KOPT-K1 (cell line): ENCODE results near the gene RASGRF1.
"Not testable (repeated sequence)": the region's sequence is repeated elsewhere in the genome, so short reads cannot be mapped to it uniquely, and the experiment has no call there.

Experiments used
- H3K27ac ChIP-seq: fragments of 200-600 bp; sonication (generic); 2 replicates; pipeline ENCODE4 v1.5.1; 2016; ENCODE audit warnings: antibody characterized with exemption, mild to moderate bottlenecking, low read depth, low read length; ENCODE audit not compliant: poor library complexity, severe bottlenecking
- H3K36me3 ChIP-seq: fragments of 200-600 bp; sonication (generic); 2 replicates; pipeline ENCODE4 v1.5.1; 2017; ENCODE audit warnings: antibody characterized with exemption, mild to moderate bottlenecking, low read length, moderate library complexity; ENCODE audit not compliant: insufficient read depth
- H3K9me3 ChIP-seq: fragments of 200-600 bp; sonication (generic); 2 replicates; pipeline ENCODE4 v1.5.1; 2017; ENCODE audit warnings: antibody characterized with exemption, low read length, mild to moderate bottlenecking; ENCODE audit not compliant: insufficient read depth, poor library complexity, severe bottlenecking

RASGRF1 gene

GRCh38 chr15:79028411-79028964 lies 62.1 kb downstream of the RASGRF1 start:
- Histone ChIP-seq H3K36me3 (no peaks in the 10 kb centered on the region), H3K9me3 (peaks cover 8% of the 10 kb centered on the region), H3K27ac (no peak overlapping the region)

DNA sequence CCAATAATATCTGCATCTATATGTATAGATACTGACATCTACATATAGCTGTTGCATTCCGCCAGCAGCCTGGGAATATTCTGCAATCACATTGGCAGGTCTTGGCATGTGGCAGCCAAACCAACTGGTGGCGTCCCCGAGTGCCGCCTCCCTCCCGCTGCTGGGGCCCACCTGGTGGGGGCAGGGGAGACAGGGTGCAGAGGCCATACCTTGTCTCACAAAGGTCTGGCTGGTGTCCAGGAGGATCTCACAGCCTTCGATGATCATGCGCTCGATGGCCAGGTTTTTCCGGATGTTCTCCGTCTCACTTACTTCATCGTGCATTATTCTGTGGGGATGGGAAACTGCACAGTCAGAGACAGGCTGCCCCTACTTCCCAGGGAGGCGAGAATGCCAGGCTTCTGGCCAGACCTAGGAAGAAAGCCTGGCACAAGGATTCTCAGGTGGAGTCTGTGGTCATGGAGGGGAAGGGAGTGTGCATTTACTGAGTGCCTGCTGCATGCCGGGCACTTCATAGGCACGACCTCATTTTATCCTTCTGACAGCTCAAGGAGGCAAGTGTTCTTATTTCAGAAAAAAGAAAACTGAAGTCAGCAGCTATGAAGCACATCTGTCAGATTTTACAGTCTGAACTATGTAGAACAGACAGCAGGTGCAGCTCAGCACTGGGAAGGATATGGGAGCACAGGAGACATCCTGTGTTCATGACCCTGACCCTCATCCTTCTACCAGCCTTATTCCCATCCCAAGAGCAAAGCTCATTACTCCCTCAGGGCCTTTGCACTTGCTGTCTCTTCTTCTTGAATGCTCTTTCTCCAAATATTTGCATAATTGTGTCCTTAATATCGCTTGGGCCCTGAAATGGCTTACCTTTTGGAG lies 62.8 kb downstream of the RASGRF1 start:
- Histone ChIP-seq H3K27ac (no peak overlapping the region), H3K36me3 (no peaks in the 10 kb centered on the region), H3K9me3 (peaks cover 8% of the 10 kb centered on the region)

GRCh38 chr15:79025802-79026201 lies 64.8 kb downstream of the RASGRF1 start:
- Histone ChIP-seq H3K36me3 (no peaks in the 10 kb centered on the region), H3K27ac (no peak overlapping the region), H3K9me3 (peaks cover 8% of the 10 kb centered on the region)

GRCh38 chr15:79025201-79025600 lies 65.4 kb downstream of the RASGRF1 start:
- Histone ChIP-seq H3K36me3 (no peaks in the 10 kb centered on the region), H3K27ac (no peak overlapping the region), H3K9me3 (peaks cover 8% of the 10 kb centered on the region)

- not testable (repeated sequence) for H3K9me3 ChIP-seq, H3K36me3 ChIP-seq
Measured at GRCh38 chr15:79024493-79024892, 66.1 kb downstream of the RASGRF1 start.

GRCh38 chr15:79023918-79024317 lies 66.7 kb downstream of the RASGRF1 start:
- Histone ChIP-seq H3K9me3 (peaks cover 8% of the 10 kb centered on the region), H3K27ac (no peak overlapping the region), H3K36me3 (no peaks in the 10 kb centered on the region)

More at GRCh38 chr15:79024493-79024892, 66.1 kb downstream of the RASGRF1 start:
- not testable (repeated sequence) for H3K27ac ChIP-seq

DNA sequence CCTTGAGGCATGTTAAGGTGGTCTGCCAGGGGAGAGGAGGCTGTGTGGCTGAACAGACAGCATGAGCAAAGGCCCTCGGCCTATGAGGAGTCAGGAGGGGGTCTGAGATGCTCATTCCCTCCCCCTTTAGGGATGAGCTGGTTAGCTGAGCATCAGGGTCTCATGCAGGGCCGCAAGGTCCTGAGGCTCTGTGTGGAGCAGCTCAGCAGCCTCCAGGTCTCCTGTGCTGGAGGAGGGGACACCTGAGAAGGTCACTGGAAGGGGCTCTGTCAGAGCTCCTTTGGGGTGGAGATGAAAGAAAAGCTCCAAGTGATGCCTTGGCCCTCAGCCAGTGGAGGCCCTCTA lies 67.1 kb downstream of the RASGRF1 start:
- H3K36me3 ChIP-seq, result no peaks in the 10 kb centered on the region
- peaks cover 8% of the 10 kb centered on the region for H3K9me3 ChIP-seq
- no peak overlapping the region for H3K27ac ChIP-seq

DNA sequence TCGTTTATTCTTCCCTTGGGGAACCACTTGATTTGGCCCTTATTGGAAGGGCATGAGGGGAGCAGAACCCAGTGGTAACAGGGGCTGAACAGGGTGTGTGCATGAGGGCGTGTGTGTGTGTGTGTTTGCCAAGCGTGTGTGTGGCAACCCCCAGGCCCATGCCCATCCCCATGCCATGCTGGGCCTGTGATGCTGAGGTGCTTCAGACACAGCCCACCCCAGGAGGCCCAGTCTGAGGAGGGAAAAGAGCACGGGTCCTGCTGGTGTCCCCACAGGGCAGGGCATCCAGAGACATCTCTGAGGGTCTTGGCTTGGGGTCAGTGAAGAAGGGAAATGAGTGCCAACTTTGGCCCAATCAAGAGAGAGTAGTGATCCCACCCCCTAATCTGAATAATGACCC lies 71.6 kb downstream of the RASGRF1 start:
- Histone ChIP-seq H3K27ac (no peak overlapping the region), H3K9me3 (no peaks in the 10 kb centered on the region), H3K36me3 (no peaks in the 10 kb centered on the region)

- no peaks in the 10 kb centered on the region for H3K36me3 ChIP-seq
- no peaks in the 10 kb centered on the region for H3K9me3 ChIP-seq
- H3K27ac ChIP-seq, result no peak overlapping the region
Measured at GRCh38 chr15:79017953-79018352, 72.6 kb downstream of the RASGRF1 start.

- Histone ChIP-seq H3K36me3 (no peaks in the 10 kb centered on the region), H3K27ac (no peak overlapping the region), H3K9me3 (no peaks in the 10 kb centered on the region)
Measured at GRCh38 chr15:79016527-79017170, 73.9 kb downstream of the RASGRF1 start.

DNA sequence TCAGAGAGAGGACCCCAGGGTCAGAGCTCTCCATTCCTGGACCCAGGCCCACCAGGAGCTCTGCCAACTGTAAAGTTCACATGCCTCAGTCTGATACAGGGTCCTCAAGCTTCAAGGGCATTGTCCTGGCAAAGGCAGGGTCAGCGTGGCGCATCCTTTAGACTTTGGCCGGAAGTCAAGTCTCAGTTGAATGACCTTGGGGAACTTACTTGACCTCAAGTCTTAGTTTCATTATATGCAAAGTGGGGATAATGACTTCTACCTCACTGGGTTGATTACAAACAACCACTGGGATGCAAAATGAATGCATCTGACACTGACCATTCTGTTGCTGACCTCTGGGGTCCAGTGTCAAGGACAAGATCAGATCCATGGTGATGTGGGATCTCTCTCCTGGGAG lies 75.2 kb downstream of the RASGRF1 start:
- Histone ChIP-seq H3K27ac (no peak overlapping the region), H3K9me3 (no peaks in the 10 kb centered on the region), H3K36me3 (no peaks in the 10 kb centered on the region)

- Histone ChIP-seq H3K36me3 (no peaks in the 10 kb centered on the region), H3K9me3 (no peaks in the 10 kb centered on the region), H3K27ac (no peak overlapping the region)
Measured at GRCh38 chr15:79010278-79010677, 80.3 kb downstream of the RASGRF1 start.

- Histone ChIP-seq H3K27ac (no peak overlapping the region), H3K9me3 (no peaks in the 10 kb centered on the region), H3K36me3 (no peaks in the 10 kb centered on the region)
Measured at GRCh38 chr15:79009379-79009778, 81.2 kb downstream of the RASGRF1 start.

DNA sequence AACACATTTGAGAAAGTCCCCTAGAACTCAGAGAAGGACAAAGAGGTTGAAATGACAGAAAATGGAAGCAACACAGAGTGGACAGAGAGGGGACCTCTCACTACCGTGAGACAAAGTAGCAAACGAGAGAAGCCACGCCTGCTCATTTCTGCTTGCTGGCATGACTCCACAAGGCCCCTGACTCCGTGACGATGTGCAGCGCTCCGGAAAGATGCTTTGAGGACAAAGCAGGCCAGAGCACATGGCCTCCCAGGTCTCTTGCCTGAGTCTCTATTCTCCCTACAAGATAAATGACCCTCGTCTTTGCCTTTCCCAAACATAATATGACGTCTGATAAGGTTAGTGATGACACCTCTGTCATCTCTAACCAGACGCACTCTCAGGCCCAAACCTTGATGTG lies 81.9 kb downstream of the RASGRF1 start:
- Histone ChIP-seq H3K36me3 (no peaks in the 10 kb centered on the region), H3K9me3 (no peaks in the 10 kb centered on the region), H3K27ac (no peak overlapping the region)

DNA sequence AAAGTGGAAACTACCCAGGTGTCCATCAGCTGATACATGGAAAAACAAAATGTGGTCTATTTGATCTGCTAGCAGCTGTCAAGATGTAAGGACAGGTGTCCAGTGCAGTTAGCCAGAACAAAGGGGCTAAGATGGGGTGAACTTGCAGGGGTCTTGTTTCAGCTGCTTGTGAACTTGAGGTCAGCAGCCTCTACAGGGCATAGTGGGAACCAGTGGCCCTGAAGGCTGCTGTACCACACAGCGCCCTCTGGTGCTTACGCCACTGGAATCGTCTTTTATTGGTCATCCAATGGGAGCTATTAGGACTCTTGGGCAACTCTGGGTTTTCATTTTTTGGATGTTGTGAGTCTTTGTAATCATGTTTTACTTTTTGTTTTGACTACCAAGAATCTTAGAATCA lies 83.5 kb downstream of the RASGRF1 start:
- H3K9me3 ChIP-seq, result no peaks in the 10 kb centered on the region
- H3K36me3 ChIP-seq, result no peaks in the 10 kb centered on the region
- H3K27ac ChIP-seq, result no peak overlapping the region
